Osteoblast (primary cell): ENCODE data around the gene EYA4. TPM values are rescaled to one million over a fixed set of nuclear protein-coding genes. Genes with fewer than 3 reads are reported as not detected.
A peak's percentile ranks its signal among the peaks of the same experiment; 100 is the strongest.

ENCODE experiments used
- DNase-seq: peaks from one replicate; pipeline ENCODE4 v3.0.0; 2011; ENCODE audit warnings: low spot score, mixed read lengths; ENCODE audit not compliant: insufficient read length; ENCODE audit errors: missing footprints
- H2AFZ ChIP-seq: 2 replicates; pipeline ENCODE4 v1.6.0; 2011; ENCODE audit warnings: mild to moderate bottlenecking, low read length
- H3K27ac ChIP-seq: 2 replicates; pipeline ENCODE4 v1.5.1; 2011; ENCODE audit warnings: mild to moderate bottlenecking, low read depth, low read length, moderate library complexity
- H3K27me3 ChIP-seq: 2 replicates; pipeline ENCODE4 v1.6.0; 2012; ENCODE audit warnings: mild to moderate bottlenecking, control low read depth, inconsistent platforms, low read length, moderate library complexity; ENCODE audit not compliant: insufficient read depth
- H3K36me3 ChIP-seq: 2 replicates; pipeline ENCODE4 v1.5.1; 2011; ENCODE audit warnings: mild to moderate bottlenecking, low read length, control low read depth, moderate library complexity; ENCODE audit not compliant: insufficient read depth
- H3K4me1 ChIP-seq: 2 replicates; pipeline ENCODE4 v1.5.1; 2011; ENCODE audit warnings: mild to moderate bottlenecking, low read length, control low read depth, moderate library complexity; ENCODE audit not compliant: insufficient read depth
- H3K4me2 ChIP-seq: 2 replicates; pipeline ENCODE4 v1.6.0; 2011; ENCODE audit warnings: mild to moderate bottlenecking, low read length; ENCODE audit not compliant: insufficient read depth
- H3K4me3 ChIP-seq: fragments of 200-600 bp; sonication (generic); 3 replicates; pipeline ENCODE4 v1.5.1; 2012; ENCODE audit warnings: mild to moderate bottlenecking, low read length, inconsistent platforms; ENCODE audit not compliant: insufficient read depth
- H3K79me2 ChIP-seq: 2 replicates; pipeline ENCODE4 v1.6.0; 2012; ENCODE audit warnings: mild to moderate bottlenecking, low read length, control low read depth, inconsistent platforms; ENCODE audit not compliant: insufficient read depth
- H3K9me3 ChIP-seq: 2 replicates; pipeline ENCODE4 v1.5.1; 2011; ENCODE audit warnings: low read depth, low read length, control low read depth
- H4K20me1 ChIP-seq: 2 replicates; pipeline ENCODE4 v1.6.0; 2012; ENCODE audit warnings: mild to moderate bottlenecking, low read length, control low read depth; ENCODE audit not compliant: insufficient read depth
- CTCF ChIP-seq: IDR thresholded peaks from 2 replicates; pipeline ENCODE4 v1.5.1; 2011; ENCODE audit warnings: mild to moderate bottlenecking, low read depth, low read length, moderate library complexity; ENCODE audit errors: extremely low read depth
- total RNA-seq: library from RNA; depleted of rRNA; stranded (reverse); fragments of >200 nt; gene quantifications from 2 replicates; pipeline ENCODE4 v1.2.3, GENCODE V29; 2012

EYA4 gene
- total RNA-seq, 1 donor = 35.5 TPM

DNA sequence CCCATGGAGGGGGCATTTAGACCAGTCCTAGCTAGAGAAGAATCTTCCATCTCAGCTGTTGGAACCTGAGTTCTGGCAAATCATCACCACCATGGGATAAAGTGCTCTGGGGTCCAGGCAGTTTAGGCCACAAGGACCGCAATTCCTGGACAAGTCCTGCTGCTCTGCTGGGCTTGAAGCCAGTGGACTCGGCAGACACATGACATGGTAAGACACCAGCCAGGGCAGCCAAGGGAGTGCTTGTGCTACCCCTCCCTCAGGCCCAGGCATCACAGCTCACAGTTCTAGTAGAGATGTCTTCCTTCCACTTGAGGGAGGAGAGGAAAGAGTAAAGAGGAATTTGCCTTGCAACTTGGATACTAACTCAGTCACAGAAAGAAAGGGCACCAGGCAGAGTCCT is 246.0 kb downstream of the EYA4 start:
- no peaks in the 10 kb centered on the region for H3K4me1 ChIP-seq
- no peaks in the 10 kb centered on the region for H3K79me2 ChIP-seq
- H4K20me1 ChIP-seq = no peaks in the 10 kb centered on the region
- no peak overlapping the region for H2AFZ ChIP-seq
- H3K36me3 ChIP-seq = no peaks in the 10 kb centered on the region
- no peak overlapping the region for H3K4me3 ChIP-seq
- DNase-seq = no peak
- no peak overlapping the region for H3K27ac ChIP-seq
- no peaks in the 10 kb centered on the region for H3K9me3 ChIP-seq
- TF ChIP-seq CTCF = no peak
- no peak overlapping the region for H3K4me2 ChIP-seq
- H3K27me3 ChIP-seq = no peaks in the 10 kb centered on the region

DNA sequence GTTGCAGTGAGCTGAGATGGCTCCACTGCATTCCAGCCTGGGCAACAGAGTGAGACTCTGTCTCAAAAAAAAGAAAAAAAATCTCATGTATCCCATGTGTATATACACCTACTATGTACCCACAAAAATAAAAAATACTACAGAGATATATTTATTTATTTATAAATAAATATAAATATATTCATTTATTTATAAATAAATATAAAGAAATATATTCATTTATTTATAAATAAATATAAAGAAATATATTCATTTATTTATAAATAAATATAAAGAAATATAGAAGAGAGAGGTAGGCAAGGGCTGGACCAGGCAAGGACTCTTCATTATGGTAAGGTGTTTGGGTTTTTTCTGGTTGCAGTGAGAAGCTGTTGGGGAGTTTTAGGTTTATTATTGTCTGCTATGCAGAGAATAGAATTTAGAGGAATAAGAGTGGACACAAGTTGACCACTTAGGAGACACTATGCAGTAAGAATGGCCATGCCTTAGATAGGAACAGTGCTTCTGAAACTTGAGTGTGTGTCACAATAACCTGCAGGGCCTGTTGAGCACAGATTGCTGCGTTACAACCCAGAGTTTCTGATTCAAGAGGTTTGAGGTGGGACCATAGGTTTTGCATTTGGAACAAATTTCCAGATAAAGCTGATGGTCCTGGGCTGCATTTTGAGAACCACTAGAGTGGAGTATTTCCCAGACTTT is 254.2 kb downstream of the EYA4 start:
- Histone ChIP-seq H4K20me1 (no peaks in the 10 kb centered on the region), H3K27me3 (peaks cover 4% of the 10 kb centered on the region), H3K27ac (no peak overlapping the region), H3K9me3 (no peaks in the 10 kb centered on the region), H3K79me2 (no peaks in the 10 kb centered on the region), H3K36me3 (no peaks in the 10 kb centered on the region), H3K4me1 (no peaks in the 10 kb centered on the region), H2AFZ (no peak overlapping the region), H3K4me3 (no peak overlapping the region), H3K4me2 (no peak overlapping the region)
- TF ChIP-seq CTCF = no peak
- no peak for DNase-seq

GRCh38 chr6:133499662-133500061 is 258.5 kb downstream of the EYA4 start:
- Histone ChIP-seq H3K27me3 (peaks cover 11% of the 10 kb centered on the region), H3K27ac (no peak overlapping the region), H3K4me1 (peaks cover 25% of the 10 kb centered on the region), H3K9me3 (no peaks in the 10 kb centered on the region), H3K4me2 (no peak overlapping the region), H4K20me1 (no peaks in the 10 kb centered on the region), H3K4me3 (no peak overlapping the region), H3K36me3 (no peaks in the 10 kb centered on the region), H3K79me2 (no peaks in the 10 kb centered on the region), H2AFZ (no peak overlapping the region)
- no peak for DNase-seq
- TF ChIP-seq CTCF = no peak

DNA sequence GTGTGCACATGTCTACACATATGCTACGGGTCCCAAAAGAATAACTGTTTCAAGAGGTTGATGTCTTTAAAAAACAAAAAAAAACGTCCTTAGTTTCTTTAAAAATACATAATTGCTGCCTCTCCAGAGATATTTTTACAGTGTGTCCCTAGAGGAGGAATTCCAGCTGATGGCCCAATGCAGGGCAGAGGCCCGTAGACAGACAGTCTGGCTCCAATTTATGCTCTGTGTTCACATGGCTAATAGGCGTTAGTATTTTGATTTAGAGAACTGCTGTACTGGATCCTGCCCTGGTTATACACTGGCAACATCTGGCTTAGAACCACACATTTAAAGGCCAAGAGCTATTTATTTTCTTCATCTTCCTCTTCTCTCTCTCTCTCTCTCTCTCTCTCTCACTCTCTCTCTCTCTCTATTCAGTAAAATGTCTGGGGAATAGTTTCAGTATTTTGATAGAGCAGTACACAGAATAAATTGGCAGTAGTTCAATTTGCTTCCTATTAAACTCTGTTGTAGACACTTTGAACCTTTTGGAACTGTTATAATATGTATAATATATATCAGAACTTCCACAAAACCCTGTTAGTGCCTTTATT is 260.6 kb downstream of the EYA4 start:
- peak overlapping the region; percentile 9 for H3K4me2 ChIP-seq
- peaks cover 29% of the 10 kb centered on the region for H3K4me1 ChIP-seq
- H4K20me1 ChIP-seq = no peaks in the 10 kb centered on the region
- DNase-seq = no peak
- H3K9me3 ChIP-seq = no peaks in the 10 kb centered on the region
- no peak for TF ChIP-seq CTCF
- H3K4me3 ChIP-seq = no peak overlapping the region
- peaks cover 11% of the 10 kb centered on the region for H3K27me3 ChIP-seq
- no peak overlapping the region for H2AFZ ChIP-seq
- H3K79me2 ChIP-seq = no peaks in the 10 kb centered on the region
- H3K36me3 ChIP-seq = no peaks in the 10 kb centered on the region
- H3K27ac ChIP-seq = peak overlapping the region; percentile 92
